ENCODE data around the gene OPCML. TPM values are rescaled to one million over a fixed set of nuclear protein-coding genes. Genes with fewer than 3 reads are reported as not detected.

The OPCML gene
- total RNA-seq, 1 experiment from 2014 or later, result not detected

GRCh38 chr11:132538642-132539041, 993.7 kb downstream of the OPCML start:
- in situ Hi-C loops (cut with HindIII; ENCODE audit: low pct_unique_long_range_greater_than_20kb, low sequenced_read_pairs) (no loop called here), intact Hi-C loops (cut with micrococcal nuclease; ENCODE audit: unreplicated experiment) (no loop called here)
- H3K9me3 ChIP-seq (ENCODE audit: control insufficient read depth, insufficient read depth, low read depth, low read length), result no peaks in the 10 kb centered on the region
- ChIA-PET POLR2A (no interaction called here), CTCF (no interaction called here)
- H3K4me1 ChIP-seq (ENCODE audit: control insufficient read depth, insufficient read depth, low read length), result no peaks in the 10 kb centered on the region
- no peaks in the 10 kb centered on the region for H3K27me3 ChIP-seq (ENCODE audit: control insufficient read depth, insufficient read depth, low read length)
- ATAC-seq, result no peak
- DNase-seq (ENCODE audit: low read depth, low spot score), result no peak
- H3K27ac ChIP-seq (ENCODE audit: low read length), result no peak overlapping the region
- H3K36me3 ChIP-seq (ENCODE audit: control insufficient read depth, insufficient read depth, low read length), result no peaks in the 10 kb centered on the region
- TF ChIP-seq POLR2AphosphoS5 (IDR thresholded peaks at IDR 0.05; ENCODE audit: low read depth, low read length) (no peak), TCF7L2 (IDR thresholded peaks at IDR 0.05; ENCODE audit: low read depth, low read length) (no peak), SIN3A (IDR thresholded peaks at IDR 0.05; ENCODE audit: borderline replicate concordance, insufficient read depth, low read depth, low read length) (no peak), CTCF (IDR thresholded peaks at IDR 0.05) (no peak), REST (IDR thresholded peaks at IDR 0.05; ENCODE audit: insufficient read depth in 1 of 2, low read depth in 2 of 2, low read length in 1 of 2) (no peak)
- H3K4me3 ChIP-seq (ENCODE audit: low read depth in 2 of 2, low read length in 2 of 2), result no peak overlapping the region
- BruUV-seq (replicated peaks), result no TSS peak

- intact Hi-C loops (cut with micrococcal nuclease; ENCODE audit: unreplicated experiment), result no loop called here
- CTCF ChIA-PET, result no interaction called here
- POLR2A ChIA-PET, result no interaction called here
- H3K27me3 ChIP-seq (ENCODE audit: control insufficient read depth, insufficient read depth, low read length), result no peaks in the 10 kb centered on the region
- H3K4me3 ChIP-seq (ENCODE audit: low read depth in 2 of 2, low read length in 2 of 2), result no peak overlapping the region
- no peak for ATAC-seq
- H3K27ac ChIP-seq (ENCODE audit: low read length), result no peak overlapping the region
- H3K36me3 ChIP-seq (ENCODE audit: control insufficient read depth, insufficient read depth, low read length), result no peaks in the 10 kb centered on the region
- no peaks in the 10 kb centered on the region for H3K4me1 ChIP-seq (ENCODE audit: control insufficient read depth, insufficient read depth, low read length)
- BruUV-seq (replicated peaks), result no TSS peak
- no peak for DNase-seq (ENCODE audit: low read depth, low spot score)
- H3K9me3 ChIP-seq (ENCODE audit: control insufficient read depth, insufficient read depth, low read depth, low read length), result no peaks in the 10 kb centered on the region
- no peak for TF ChIP-seq POLR2AphosphoS5 (IDR thresholded peaks at IDR 0.05; ENCODE audit: low read depth, low read length)
- no peak for TF ChIP-seq REST (IDR thresholded peaks at IDR 0.05; ENCODE audit: insufficient read depth in 1 of 2, low read depth in 2 of 2, low read length in 1 of 2)
- no peak for TF ChIP-seq TCF7L2 (IDR thresholded peaks at IDR 0.05; ENCODE audit: low read depth, low read length)
- no peak for TF ChIP-seq CTCF (IDR thresholded peaks at IDR 0.05)
- in situ Hi-C loops (cut with HindIII; ENCODE audit: low pct_unique_long_range_greater_than_20kb, low sequenced_read_pairs), result no loop called here
Observed at GRCh38 chr11:132535830-132536229, 996.5 kb downstream of the OPCML start.
